Tibial nerve (tissue), 4 donors: ENCODE measurements around the gene ROCK2. TPM values are rescaled to one million over a fixed set of nuclear protein-coding genes. Genes with fewer than 3 reads are reported as not detected.
"Not testable (repeated sequence)": the region's sequence is repeated elsewhere in the genome, so short reads cannot be mapped to it uniquely, and the experiment has no call there.

Experiments
- DNase-seq, 2 donors: peaks; one replicate each; pipeline ENCODE4 v3.0.0-alpha.2; 2019; ENCODE audit warnings: low spot score in 2 of 2
- H3K27ac ChIP-seq, 4 donors: fragments of 200-600 bp; sonication (generic) in 3 of 4; one replicate each; pipeline ENCODE4 v1.5.1; 2017 to 2019; ENCODE audit warnings: mild to moderate bottlenecking in 1 of 4
- H3K27me3 ChIP-seq, 2 donors: fragments of 200-600 bp; sonication (generic) in 1 of 2; one replicate each; pipeline versions ENCODE4 v1.5.1 to v1.6.0; 2017 to 2019
- H3K36me3 ChIP-seq, 3 donors: fragments of 200-600 bp; sonication (generic); one replicate each; pipeline ENCODE4 v1.5.1; 2018 to 2019
- H3K4me1 ChIP-seq, 4 donors: fragments of 200-600 bp; sonication (generic) in 3 of 4; one replicate each; pipeline ENCODE4 v1.5.1; 2017 to 2019
- H3K4me3 ChIP-seq, 4 donors: fragments of 200-600 bp; sonication (generic) in 3 of 4; one replicate each; pipeline ENCODE4 v1.5.1; 2017 to 2019; ENCODE audit warnings: mild to moderate bottlenecking in 1 of 4, moderate library complexity in 1 of 4
- H3K9me3 ChIP-seq, 4 donors: fragments of 200-600 bp; sonication (generic) in 3 of 4; one replicate each; pipeline ENCODE4 v1.5.1; 2017 to 2019
- EP300 ChIP-seq, 2 donors: sonication (generic); formaldehyde crosslinking; IDR thresholded peaks; one replicate each; pipeline ENCODE4 v1.6.1; 2017; ENCODE audit warnings: antibody characterized with exemption in 2 of 2, mild to moderate bottlenecking in 1 of 2
- POLR2A ChIP-seq, 2 donors: fragments of 450-650 bp; IDR thresholded peaks; one replicate each; pipeline ENCODE4 v1.6.1; 2017; ENCODE audit warnings: antibody characterized with exemption in 2 of 2, mild to moderate bottlenecking in 2 of 2, moderate library complexity in 2 of 2
- WGBS, 2 donors: methylation state at CpG; one replicate each; pipeline ENCODE4 v1.1.5; 2018; 5-methylcytosine and 5-hydroxymethylcytosine counted together
- total RNA-seq, 4 donors: library from RNA; depleted of rRNA; stranded (reverse); fragments of >200 nt; gene quantifications; one replicate each; pipeline ENCODE4 v1.1.0, GENCODE V29; 2016
- TF ChIP-seq, protein P1 (sequence below), 5 experiments: fragments of 200-600 bp in 3 of 5; fragments of 450-650 bp in 2 of 5; sonication (generic) in 3 of 5; IDR thresholded peaks; one replicate each; pipeline ENCODE4 v1.5.1; 2016 to 2019; ENCODE audit warnings: antibody characterized with exemption in 5 of 5, mild to moderate bottlenecking in 3 of 5, moderate library complexity in 2 of 5

ROCK2 gene
- total RNA-seq, 4 donors from 2014 or later: 56.4 to 81.6 (median 60.7) TPM

DNA sequence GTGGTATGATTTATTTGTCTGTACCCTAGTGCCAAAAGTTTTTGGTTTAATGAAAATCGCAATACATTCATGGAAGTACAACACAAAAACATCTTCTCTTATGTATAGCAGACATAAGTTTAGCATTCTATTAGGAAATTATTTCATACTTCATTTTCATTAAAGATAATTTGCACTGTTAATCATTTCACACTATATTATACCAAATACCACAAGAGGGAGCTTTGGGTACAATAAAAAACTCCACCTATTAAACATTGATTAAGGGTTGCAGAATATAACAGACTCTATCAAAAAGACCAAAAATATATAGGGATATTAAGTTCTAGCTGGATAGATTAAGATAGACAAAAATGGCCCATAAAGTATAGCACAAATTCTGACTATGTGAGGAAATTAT, 110.1 kb downstream of the ROCK2 start:
- no peak for TF ChIP-seq EP300 (IDR thresholded peaks at IDR 0.05)
- TF ChIP-seq, protein P1, sequence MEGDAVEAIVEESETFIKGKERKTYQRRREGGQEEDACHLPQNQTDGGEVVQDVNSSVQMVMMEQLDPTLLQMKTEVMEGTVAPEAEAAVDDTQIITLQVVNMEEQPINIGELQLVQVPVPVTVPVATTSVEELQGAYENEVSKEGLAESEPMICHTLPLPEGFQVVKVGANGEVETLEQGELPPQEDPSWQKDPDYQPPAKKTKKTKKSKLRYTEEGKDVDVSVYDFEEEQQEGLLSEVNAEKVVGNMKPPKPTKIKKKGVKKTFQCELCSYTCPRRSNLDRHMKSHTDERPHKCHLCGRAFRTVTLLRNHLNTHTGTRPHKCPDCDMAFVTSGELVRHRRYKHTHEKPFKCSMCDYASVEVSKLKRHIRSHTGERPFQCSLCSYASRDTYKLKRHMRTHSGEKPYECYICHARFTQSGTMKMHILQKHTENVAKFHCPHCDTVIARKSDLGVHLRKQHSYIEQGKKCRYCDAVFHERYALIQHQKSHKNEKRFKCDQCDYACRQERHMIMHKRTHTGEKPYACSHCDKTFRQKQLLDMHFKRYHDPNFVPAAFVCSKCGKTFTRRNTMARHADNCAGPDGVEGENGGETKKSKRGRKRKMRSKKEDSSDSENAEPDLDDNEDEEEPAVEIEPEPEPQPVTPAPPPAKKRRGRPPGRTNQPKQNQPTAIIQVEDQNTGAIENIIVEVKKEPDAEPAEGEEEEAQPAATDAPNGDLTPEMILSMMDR (IDR thresholded peaks at IDR 0.05): peak; percentile 27 to 71 (median 48)
- TF ChIP-seq POLR2A (IDR thresholded peaks at IDR 0.05): no peak
- WGBS, 2 donors: 68 to 76% methylated on average over 1 of the region's 1 CpG
- H3K27ac ChIP-seq: no peak overlapping the region
- H3K4me3 ChIP-seq: no peak overlapping the region
- no peak for DNase-seq
- H3K4me1 ChIP-seq: peaks cover 0 to 8% (median 0%) of the 10 kb centered on the region in 4 donors
- no peaks in the 10 kb centered on the region for H3K9me3 ChIP-seq
- H3K36me3 ChIP-seq: no peaks in the 10 kb centered on the region
- H3K27me3 ChIP-seq: no peaks in the 10 kb centered on the region

DNA sequence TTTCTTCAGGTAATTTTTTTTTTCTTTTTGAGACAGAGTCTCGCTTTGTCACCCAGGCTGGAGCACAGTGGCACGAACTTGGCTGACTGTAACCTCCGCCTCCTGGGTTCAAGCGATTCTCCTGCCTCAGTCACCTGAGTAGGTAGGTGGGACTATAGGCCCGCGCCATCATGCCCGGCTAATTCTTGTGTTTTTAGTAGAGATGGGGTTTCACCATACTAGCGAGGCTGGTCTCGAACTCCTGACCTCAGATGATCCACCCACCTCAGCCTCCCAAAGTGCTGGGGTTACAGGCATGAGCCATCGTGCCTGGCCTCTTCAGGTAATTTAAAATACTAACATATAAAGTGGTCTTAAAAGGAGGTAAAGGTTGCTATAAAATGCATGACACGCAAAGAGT, 113.2 kb downstream of the ROCK2 start:
- not testable (repeated sequence) for H3K27ac ChIP-seq, DNase-seq, H3K27me3 ChIP-seq, H3K9me3 ChIP-seq, H3K4me3 ChIP-seq, H3K36me3 ChIP-seq
- H3K4me1 ChIP-seq: peaks cover 0 to 23% (median 0%) of the 10 kb centered on the region in 4 donors
- 91 to 98% methylated on average over 11 of the region's 11 CpGs for WGBS, 2 donors

GRCh38 chr2:11228692-11229091, 115.7 kb downstream of the ROCK2 start:
- H3K36me3 ChIP-seq: no peaks in the 10 kb centered on the region
- H3K9me3 ChIP-seq: no peaks in the 10 kb centered on the region
- no peak for TF ChIP-seq EP300 (IDR thresholded peaks at IDR 0.05)
- no peak for TF ChIP-seq POLR2A (IDR thresholded peaks at IDR 0.05)
- TF ChIP-seq, protein P1 (IDR thresholded peaks at IDR 0.05): no peak
- no peak overlapping the region for H3K27ac ChIP-seq
- no peaks in the 10 kb centered on the region for H3K27me3 ChIP-seq
- WGBS, 2 donors: 83% methylated on average over 1 of the region's 1 CpG
- no peak for DNase-seq
- peaks cover 0 to 23% (median 0%) of the 10 kb centered on the region in 4 donors for H3K4me1 ChIP-seq
- H3K4me3 ChIP-seq: no peak overlapping the region

- no peak for DNase-seq
- Histone ChIP-seq H3K36me3 (peaks cover 0 to 4% (median 0%) of the 10 kb centered on the region in 3 donors), H3K4me1 (peaks cover 0 to 23% (median 0%) of the 10 kb centered on the region in 4 donors), H3K9me3 (no peaks in the 10 kb centered on the region), H3K4me3 (no peak overlapping the region), H3K27ac (no peak overlapping the region), H3K27me3 (no peaks in the 10 kb centered on the region)
- no peak for TF ChIP-seq EP300 (IDR thresholded peaks at IDR 0.05)
- TF ChIP-seq, protein P1 (IDR thresholded peaks at IDR 0.05): no peak
- no peak for TF ChIP-seq POLR2A (IDR thresholded peaks at IDR 0.05)
Observed at GRCh38 chr2:11227595-11227994, 116.8 kb downstream of the ROCK2 start.

GRCh38 chr2:11224887-11225286, 119.5 kb downstream of the ROCK2 start:
- Histone ChIP-seq H3K9me3 (no peaks in the 10 kb centered on the region), H3K4me1 (peaks cover 0 to 19% (median 0%) of the 10 kb centered on the region in 4 donors), H3K36me3 (peaks cover 0 to 22% (median 0%) of the 10 kb centered on the region in 3 donors), H3K4me3 (no peak overlapping the region), H3K27me3 (no peaks in the 10 kb centered on the region), H3K27ac (no peak overlapping the region)
- TF ChIP-seq POLR2A (IDR thresholded peaks at IDR 0.05) (no peak), EP300 (IDR thresholded peaks at IDR 0.05) (no peak)
- TF ChIP-seq, protein P1 (IDR thresholded peaks at IDR 0.05): no peak
- no peak for DNase-seq

- no peaks in the 10 kb centered on the region for H3K9me3 ChIP-seq
- no peak overlapping the region for H3K27ac ChIP-seq
- peaks cover 0 to 37% (median 0%) of the 10 kb centered on the region in 3 donors for H3K36me3 ChIP-seq
- peaks cover 0 to 8% (median 0%) of the 10 kb centered on the region in 4 donors for H3K4me1 ChIP-seq
- H3K4me3 ChIP-seq: no peak overlapping the region
- DNase-seq: no peak
- WGBS, 2 donors: 84 to 87% methylated on average over 5 of the region's 5 CpGs
- no peak for TF ChIP-seq POLR2A (IDR thresholded peaks at IDR 0.05)
- TF ChIP-seq, protein P1 (IDR thresholded peaks at IDR 0.05): no peak
- no peak for TF ChIP-seq EP300 (IDR thresholded peaks at IDR 0.05)
- H3K27me3 ChIP-seq: no peaks in the 10 kb centered on the region
Observed at GRCh38 chr2:11222845-11223244, 121.6 kb downstream of the ROCK2 start.
